ENCODE data around the gene HNRNPH1. TPM values are rescaled to one million over a fixed set of nuclear protein-coding genes. Genes with fewer than 3 reads are reported as not detected.
A peak's percentile ranks its signal among the peaks of the same experiment; 100 is the strongest.

The HNRNPH1 gene
- total and polyA plus RNA-seq, 2 donors (not counting 1 experiment from before 2014, with no cell fraction given), result 214 to 689 TPM

- TF ChIP-seq EZH2 (IDR thresholded peaks at IDR 0.05; ENCODE audit: low read length, missing control alignments), result no peak
- no peak for TF ChIP-seq CTCF (conservative IDR thresholded peaks at IDR 0.05 in 1 of 2, IDR thresholded peaks at IDR 0.05 in 1 of 2; ENCODE audit: low read depth in 1 of 2, low read length in 2 of 2)
- H4K20me1 ChIP-seq (ENCODE audit: control insufficient read depth, extremely low read depth, insufficient read depth, low read length), result no peaks in the 10 kb centered on the region
- peak overlapping the region; percentile 14 for H3K27ac ChIP-seq (ENCODE audit: insufficient read depth, low read length)
- no peak overlapping the region for H3K4me2 ChIP-seq (ENCODE audit: extremely low read depth, insufficient read depth, low read length)
- H3K9me3 ChIP-seq (ENCODE audit: control insufficient read depth, insufficient read depth, low read depth, low read length), result no peaks in the 10 kb centered on the region
- no peaks in the 10 kb centered on the region for H3K27me3 ChIP-seq (ENCODE audit: control insufficient read depth, insufficient read depth, low read length)
- no peak overlapping the region for H3K4me3 ChIP-seq (replicated peaks in 1 of 4; ENCODE audit: control extremely low read depth in 1 of 4, insufficient read depth in 1 of 4, low read depth in 3 of 4, low read length in 4 of 4)
- H2AFZ ChIP-seq (ENCODE audit: low read length), result no peak overlapping the region
- peaks cover 4% of the 10 kb centered on the region for H3K79me2 ChIP-seq (ENCODE audit: control insufficient read depth, insufficient read depth, low read length)
- H3K36me3 ChIP-seq (ENCODE audit: control insufficient read depth, insufficient read depth, low read length), result peaks cover 37% of the 10 kb centered on the region
- no peak for DNase-seq (ENCODE audit: low read depth in 2 of 2)
- H3K9ac ChIP-seq (ENCODE audit: insufficient read depth, low read length), result no peak overlapping the region
- H3K4me1 ChIP-seq (ENCODE audit: control insufficient read depth, extremely low read depth, insufficient read depth, low read length), result no peaks in the 10 kb centered on the region
These were observed 17.2 kb downstream of the HNRNPH1 start for GRCh38 chr5:179606071-179606909.

- Histone ChIP-seq H4K20me1 (ENCODE audit: control insufficient read depth, extremely low read depth, insufficient read depth, low read length) (no peaks in the 10 kb centered on the region), H3K4me1 (ENCODE audit: control insufficient read depth, extremely low read depth, insufficient read depth, low read length) (no peaks in the 10 kb centered on the region), H3K36me3 (ENCODE audit: control insufficient read depth, insufficient read depth, low read length) (peaks cover 31% of the 10 kb centered on the region)
These were observed 18.2 kb downstream of the HNRNPH1 start for GRCh38 chr5:179605026-179605833.

More at GRCh38 chr5:179605026-179605833, 18.2 kb downstream of the HNRNPH1 start:
- Histone ChIP-seq H2AFZ (ENCODE audit: low read length) (no peak overlapping the region), H3K79me2 (ENCODE audit: control insufficient read depth, insufficient read depth, low read length) (no peaks in the 10 kb centered on the region), H3K4me3 (replicated peaks in 1 of 4; ENCODE audit: control extremely low read depth in 1 of 4, insufficient read depth in 1 of 4, low read depth in 3 of 4, low read length in 4 of 4) (no peak overlapping the region), H3K4me2 (ENCODE audit: extremely low read depth, insufficient read depth, low read length) (no peak overlapping the region), H3K27ac (ENCODE audit: insufficient read depth, low read length) (peak overlapping the region; percentile 14), H3K9me3 (ENCODE audit: control insufficient read depth, insufficient read depth, low read depth, low read length) (no peaks in the 10 kb centered on the region), H3K9ac (ENCODE audit: insufficient read depth, low read length) (no peak overlapping the region), H3K27me3 (ENCODE audit: control insufficient read depth, insufficient read depth, low read length) (no peaks in the 10 kb centered on the region)
- TF ChIP-seq EZH2 (IDR thresholded peaks at IDR 0.05; ENCODE audit: low read length, missing control alignments), result no peak
- no peak for TF ChIP-seq CTCF (conservative IDR thresholded peaks at IDR 0.05 in 1 of 2, IDR thresholded peaks at IDR 0.05 in 1 of 2; ENCODE audit: low read depth in 1 of 2, low read length in 2 of 2)
- peak in 1 of 2 donors; percentile 50 for DNase-seq (ENCODE audit: low read depth in 2 of 2)
